Measurements from ENCODE around the gene EXOG. TPM values are rescaled to one million over a fixed set of nuclear protein-coding genes. Genes with fewer than 3 reads are reported as not detected.

Gene EXOG
- total RNA-seq, 6 donors from 2014 or later = 10.0 to 34.6 (median 13.2) TPM

DNA sequence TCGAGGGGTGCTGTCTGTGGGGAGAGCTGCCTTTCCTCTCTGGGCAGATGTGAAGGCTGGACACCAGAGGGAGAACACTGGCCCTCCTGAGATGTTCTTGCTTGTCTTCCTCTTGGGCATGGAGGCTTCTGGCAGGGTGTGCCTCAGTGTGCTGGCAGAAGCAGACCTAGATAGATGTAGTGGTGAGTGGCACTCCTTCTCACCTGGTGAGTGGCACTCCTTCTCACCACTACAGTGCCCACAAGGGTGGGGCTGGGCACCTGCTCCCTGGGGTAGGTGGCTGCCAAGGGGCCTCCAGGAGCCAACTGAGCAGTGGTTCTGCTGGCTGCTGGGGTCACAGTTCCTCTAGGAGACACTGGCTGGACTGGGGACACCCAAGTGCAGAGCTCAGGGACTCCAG, 23.8 kb upstream of the EXOG start:
- Histone ChIP-seq H3K27ac (no peak overlapping the region), H3K27me3 (no peaks in the 10 kb centered on the region), H3K4me3 (no peak overlapping the region), H3K9me3 (peaks cover 0 to 8% (median 6%) of the 10 kb centered on the region in 4 donors), H3K4me1 (peaks cover 8 to 16% (median 12%) of the 10 kb centered on the region in 4 donors), H3K36me3 (peaks cover 0 to 1% (median 0%) of the 10 kb centered on the region in 4 donors)
- ATAC-seq (ENCODE audit: low FRiP score in 2 of 2) = peak in 1 of 2 donors; percentile 17
- TF ChIP-seq, protein P1, sequence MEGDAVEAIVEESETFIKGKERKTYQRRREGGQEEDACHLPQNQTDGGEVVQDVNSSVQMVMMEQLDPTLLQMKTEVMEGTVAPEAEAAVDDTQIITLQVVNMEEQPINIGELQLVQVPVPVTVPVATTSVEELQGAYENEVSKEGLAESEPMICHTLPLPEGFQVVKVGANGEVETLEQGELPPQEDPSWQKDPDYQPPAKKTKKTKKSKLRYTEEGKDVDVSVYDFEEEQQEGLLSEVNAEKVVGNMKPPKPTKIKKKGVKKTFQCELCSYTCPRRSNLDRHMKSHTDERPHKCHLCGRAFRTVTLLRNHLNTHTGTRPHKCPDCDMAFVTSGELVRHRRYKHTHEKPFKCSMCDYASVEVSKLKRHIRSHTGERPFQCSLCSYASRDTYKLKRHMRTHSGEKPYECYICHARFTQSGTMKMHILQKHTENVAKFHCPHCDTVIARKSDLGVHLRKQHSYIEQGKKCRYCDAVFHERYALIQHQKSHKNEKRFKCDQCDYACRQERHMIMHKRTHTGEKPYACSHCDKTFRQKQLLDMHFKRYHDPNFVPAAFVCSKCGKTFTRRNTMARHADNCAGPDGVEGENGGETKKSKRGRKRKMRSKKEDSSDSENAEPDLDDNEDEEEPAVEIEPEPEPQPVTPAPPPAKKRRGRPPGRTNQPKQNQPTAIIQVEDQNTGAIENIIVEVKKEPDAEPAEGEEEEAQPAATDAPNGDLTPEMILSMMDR (IDR thresholded peaks at IDR 0.05) = no peak
- TF ChIP-seq POLR2A (IDR thresholded peaks at IDR 0.05) = no peak
- 100% methylated on average over 1 of the region's 1 CpG for WGBS, 2 donors
- DNase-seq = peak in 1 of 2 donors; percentile 21

DNA sequence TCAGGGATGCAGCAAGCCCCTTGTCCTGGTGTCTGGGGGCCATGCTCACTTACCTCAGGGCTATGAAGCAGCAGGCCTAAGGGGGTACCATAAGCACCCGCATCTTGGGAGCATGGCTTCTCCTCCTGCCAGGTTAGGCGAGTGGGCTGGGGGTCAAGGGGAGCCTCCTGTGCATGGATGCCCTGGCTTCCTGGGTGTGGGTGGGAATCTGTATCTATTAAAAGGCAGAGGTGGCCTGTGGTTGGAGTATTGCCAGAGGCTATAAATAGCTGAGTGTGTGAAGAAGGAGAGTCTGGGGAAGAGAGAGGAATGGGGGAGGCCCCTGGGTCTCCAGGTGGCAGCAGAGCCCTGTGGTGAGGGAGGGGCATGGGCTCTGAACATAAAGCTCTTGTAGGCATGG, 22.9 kb upstream of the EXOG start:
- Histone ChIP-seq H3K4me3 (no peak overlapping the region), H3K27me3 (no peaks in the 10 kb centered on the region), H3K9me3 (peaks cover 0 to 8% (median 6%) of the 10 kb centered on the region in 4 donors), H3K4me1 (peaks cover 8 to 16% (median 12%) of the 10 kb centered on the region in 4 donors), H3K36me3 (peaks cover 0 to 7% (median 3%) of the 10 kb centered on the region in 4 donors), H3K27ac (no peak overlapping the region)
- DNase-seq (no peak), ATAC-seq (ENCODE audit: low FRiP score in 2 of 2) (no peak)
- 86 to 100% methylated on average over 2 of the region's 2 CpGs for WGBS, 2 donors
- TF ChIP-seq, protein P1 (IDR thresholded peaks at IDR 0.05) = no peak
- TF ChIP-seq EP300 (IDR thresholded peaks at IDR 0.05) (no peak), POLR2AphosphoS5 (IDR thresholded peaks at IDR 0.05) (no peak), POLR2A (IDR thresholded peaks at IDR 0.05) (no peak)

DNA sequence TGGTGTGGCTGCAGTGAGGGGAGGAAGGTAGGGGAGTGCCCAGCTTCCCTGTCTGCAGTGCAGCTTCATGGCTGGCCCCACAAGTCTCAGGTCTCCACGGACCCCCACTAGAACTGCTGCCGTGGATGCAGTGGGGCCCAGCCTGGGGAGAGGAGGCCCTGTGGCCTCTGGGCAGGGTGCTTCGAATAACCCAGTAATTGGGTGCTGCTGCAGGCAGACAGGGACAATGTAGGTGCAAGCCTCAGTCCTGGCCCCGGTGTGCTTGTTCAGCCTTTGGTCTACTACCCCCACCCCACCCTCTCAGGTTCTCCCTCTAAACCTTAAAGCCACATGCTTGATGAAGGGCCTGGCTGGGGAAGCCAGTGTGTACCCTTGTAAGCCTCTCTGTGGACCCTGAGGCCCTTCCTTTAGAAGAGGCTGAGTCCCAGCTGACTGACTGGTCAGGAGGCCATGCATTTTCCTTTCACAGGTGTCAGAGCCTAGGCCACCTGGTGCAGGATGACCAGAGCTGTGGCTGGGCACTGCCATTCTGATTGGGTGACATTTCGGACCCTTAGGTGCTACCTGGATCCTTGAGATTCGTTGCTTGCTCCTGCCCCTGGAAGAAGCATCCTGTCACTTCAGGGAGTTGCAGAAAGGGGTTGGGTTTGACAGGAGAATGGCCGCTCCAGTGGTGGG, 21.1 kb upstream of the EXOG start:
- H3K4me3 ChIP-seq = no peak overlapping the region
- TF ChIP-seq POLR2A (IDR thresholded peaks at IDR 0.05) (no peak), POLR2AphosphoS5 (IDR thresholded peaks at IDR 0.05) (no peak), EP300 (IDR thresholded peaks at IDR 0.05) (no peak)
- TF ChIP-seq, protein P1 (IDR thresholded peaks at IDR 0.05) = no peak
- H3K36me3 ChIP-seq = peaks cover 0 to 21% (median 6%) of the 10 kb centered on the region in 4 donors
- peaks cover 0 to under 1% (median 0%) of the 10 kb centered on the region in 4 donors for H3K9me3 ChIP-seq
- no peak overlapping the region for H3K27ac ChIP-seq
- no peaks in the 10 kb centered on the region for H3K27me3 ChIP-seq
- DNase-seq (peak in 1 of 2 donors; percentile 27), ATAC-seq (ENCODE audit: low FRiP score in 2 of 2) (no peak)
- WGBS, 2 donors = 67 to 91% methylated on average over 1 to 7 of the region's 7 CpGs
- peaks cover 8 to 16% (median 12%) of the 10 kb centered on the region in 4 donors for H3K4me1 ChIP-seq

DNA sequence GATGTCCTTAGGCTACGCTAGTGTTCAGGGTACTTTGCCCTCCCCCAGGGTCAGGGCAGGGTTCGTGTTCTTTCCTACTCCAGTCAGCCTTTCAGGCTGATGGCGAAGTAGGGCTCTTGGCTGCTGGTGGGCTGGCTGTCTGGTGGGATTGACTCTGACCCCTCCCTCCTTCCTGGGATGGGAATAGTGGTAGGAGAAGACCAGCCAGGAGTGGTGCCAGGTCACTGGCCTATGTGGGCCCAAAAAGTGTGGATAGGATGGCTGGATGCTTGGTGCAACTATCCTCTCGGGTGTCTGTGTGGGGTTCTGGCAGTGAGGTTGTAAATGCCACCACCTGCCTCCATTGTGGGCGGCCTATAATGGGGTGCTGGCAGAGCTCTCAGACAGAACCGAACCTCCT, 20.4 kb upstream of the EXOG start:
- Histone ChIP-seq H3K9me3 (no peaks in the 10 kb centered on the region), H3K27ac (no peak overlapping the region), H3K27me3 (no peaks in the 10 kb centered on the region), H3K4me1 (peaks cover 8 to 16% (median 12%) of the 10 kb centered on the region in 4 donors), H3K4me3 (no peak overlapping the region), H3K36me3 (peaks cover 0 to 28% (median 9%) of the 10 kb centered on the region in 4 donors)
- DNase-seq (no peak), ATAC-seq (ENCODE audit: low FRiP score in 2 of 2) (no peak)
- TF ChIP-seq EP300 (IDR thresholded peaks at IDR 0.05) (no peak), POLR2AphosphoS5 (IDR thresholded peaks at IDR 0.05) (no peak), POLR2A (IDR thresholded peaks at IDR 0.05) (no peak)
- TF ChIP-seq, protein P1 (IDR thresholded peaks at IDR 0.05) = no peak
- 90 to 93% methylated on average over 5 to 6 of the region's 6 CpGs for WGBS, 2 donors

Data from upper lobe of left lung (tissue), 6 donors.